ENCODE measurements around the gene DNASE1L2.
"Not testable (repeated sequence)": the region's sequence is repeated elsewhere in the genome, so short reads cannot be mapped to it uniquely, and the experiment has no call there.

The DNASE1L2 gene, protein sequence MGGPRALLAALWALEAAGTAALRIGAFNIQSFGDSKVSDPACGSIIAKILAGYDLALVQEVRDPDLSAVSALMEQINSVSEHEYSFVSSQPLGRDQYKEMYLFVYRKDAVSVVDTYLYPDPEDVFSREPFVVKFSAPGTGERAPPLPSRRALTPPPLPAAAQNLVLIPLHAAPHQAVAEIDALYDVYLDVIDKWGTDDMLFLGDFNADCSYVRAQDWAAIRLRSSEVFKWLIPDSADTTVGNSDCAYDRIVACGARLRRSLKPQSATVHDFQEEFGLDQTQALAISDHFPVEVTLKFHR

GRCh38 chr16:2236337-2237101 is at the start of gene DNASE1L2:
Gene DNASE1L2 (plus strand): TSS chr16:2236444. CDS start chr16:2236817, 373 bp downstream.
- DNase-seq, result no peak

DNA sequence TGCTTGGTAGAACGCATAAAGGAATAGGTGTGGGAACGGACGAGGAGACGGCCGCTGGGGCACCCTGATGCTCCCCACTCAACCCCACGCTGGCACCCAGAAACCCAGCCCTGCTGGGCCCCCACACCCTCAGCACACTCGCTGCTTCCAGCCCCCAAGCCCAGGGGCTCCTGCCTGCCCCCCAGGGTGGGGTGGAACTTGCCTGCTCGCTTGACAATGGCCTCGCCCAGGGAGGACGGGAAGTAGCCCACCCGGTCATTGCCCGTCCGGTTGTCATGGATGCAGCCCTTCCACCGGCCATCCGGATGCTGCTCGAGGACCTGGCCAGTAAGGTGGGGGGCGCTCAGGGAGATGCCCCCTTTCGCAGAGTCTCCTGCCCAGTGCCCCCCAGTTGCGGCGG is 49.7 kb upstream of the DNASE1L2 start:
- no peak for DNase-seq

DNA sequence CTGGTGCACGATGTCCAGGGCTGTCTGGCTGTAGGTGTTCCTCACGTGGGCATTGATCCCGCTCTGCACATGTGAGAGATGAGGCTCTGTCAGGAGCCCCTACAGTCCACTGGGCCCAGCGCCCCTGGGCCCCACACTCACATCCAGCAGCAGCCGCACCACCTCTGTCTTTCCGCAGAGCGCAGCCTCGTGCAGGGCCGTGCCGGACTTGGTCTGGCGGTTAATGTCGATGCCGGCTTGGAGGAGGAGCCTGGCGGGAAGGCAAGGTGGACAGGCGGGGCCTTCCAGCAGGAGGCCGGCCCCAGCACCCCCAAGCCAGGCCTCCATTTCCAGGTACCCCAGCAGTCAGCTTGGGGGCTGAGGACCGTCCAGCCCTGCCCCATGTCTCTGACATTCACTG is 49.0 kb upstream of the DNASE1L2 start:
- DNase-seq, result no peak

DNA sequence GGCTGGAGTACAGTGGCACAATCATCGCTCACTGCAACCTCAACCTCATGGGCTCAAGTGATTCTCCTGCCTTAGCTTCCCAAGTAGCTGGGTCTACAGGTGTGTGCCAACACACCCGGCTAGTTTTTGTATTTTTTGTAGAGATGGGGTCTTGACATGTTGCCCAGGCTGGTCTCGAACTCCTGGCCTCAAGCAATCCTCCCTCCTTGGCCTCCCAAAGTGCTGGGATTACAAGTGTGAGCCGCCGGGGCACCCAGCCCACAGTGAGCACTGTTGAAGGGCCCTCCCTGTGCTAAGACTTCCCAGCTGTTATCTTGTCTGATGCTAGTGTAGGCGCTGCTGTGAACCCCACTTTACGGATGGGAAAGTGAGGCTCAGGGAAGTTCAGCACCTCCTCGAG is 47.8 kb upstream of the DNASE1L2 start:
- no peak for DNase-seq

- no peak for DNase-seq
Observed at GRCh38 chr16:2189252-2189893, 46.9 kb upstream of the DNASE1L2 start.

GRCh38 chr16:2190002-2190658 is 46.1 kb upstream of the DNASE1L2 start:
- no peak for DNase-seq

DNA sequence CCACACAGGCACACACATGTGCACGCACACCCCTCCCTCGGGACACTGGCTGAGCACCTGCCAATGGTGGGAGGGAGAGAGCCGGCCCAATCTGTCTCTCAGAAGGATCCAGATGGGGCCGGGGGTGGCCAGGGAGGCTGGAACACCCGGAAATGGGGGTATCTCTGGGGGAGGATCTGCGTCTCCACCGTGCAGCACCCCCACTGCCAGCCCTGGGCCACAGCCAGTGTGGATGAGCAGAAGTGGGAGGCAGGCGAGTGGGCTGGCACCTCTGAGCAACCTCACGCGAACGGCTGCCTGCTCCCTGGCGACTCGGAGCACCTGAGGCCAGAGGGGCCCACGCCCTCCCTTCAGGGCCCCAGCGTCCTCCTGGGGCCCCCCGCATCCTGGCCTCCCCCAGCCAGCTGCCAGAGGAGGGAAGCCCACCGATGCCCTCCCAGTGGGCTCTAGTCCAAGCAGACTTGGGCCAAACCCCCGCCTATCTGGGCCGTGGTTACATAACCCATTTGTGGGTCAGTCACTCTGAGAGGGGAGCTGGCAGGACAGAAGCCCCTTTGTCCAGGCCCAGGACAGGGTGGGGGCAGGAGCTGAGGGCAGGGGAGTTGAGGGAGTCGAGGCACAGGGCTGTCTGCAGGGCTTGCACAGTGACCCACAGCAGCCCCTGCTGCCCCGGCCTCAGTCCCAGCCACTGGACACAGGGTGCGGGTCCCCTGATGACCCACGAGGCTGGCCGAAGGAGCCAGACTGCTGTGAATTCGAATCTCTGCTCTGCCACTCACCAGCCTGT is 45.4 kb upstream of the DNASE1L2 start:
- no peak for DNase-seq

DNA sequence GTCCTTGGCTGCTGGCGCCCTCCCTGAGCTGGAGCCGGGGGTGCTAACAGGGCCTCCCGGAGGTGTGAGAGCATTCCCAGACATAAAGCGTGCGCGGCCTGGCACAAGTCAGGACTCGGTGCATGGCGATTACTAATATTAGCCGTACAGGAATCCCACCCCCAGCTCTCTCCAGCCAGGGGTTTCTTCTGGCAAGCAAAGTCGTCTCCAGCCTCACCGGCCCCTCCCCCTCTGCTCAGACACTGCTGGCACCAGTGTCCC is 44.9 kb upstream of the DNASE1L2 start:
- DNase-seq, result no peak

- no peak for DNase-seq
Observed at GRCh38 chr16:2194166-2194834, 41.9 kb upstream of the DNASE1L2 start.

- DNase-seq, result peak; percentile 67
Observed at GRCh38 chr16:2194852-2195321, 41.4 kb upstream of the DNASE1L2 start.

GRCh38 chr16:2195322-2196161 is 40.7 kb upstream of the DNASE1L2 start:
- no peak for DNase-seq

DNA sequence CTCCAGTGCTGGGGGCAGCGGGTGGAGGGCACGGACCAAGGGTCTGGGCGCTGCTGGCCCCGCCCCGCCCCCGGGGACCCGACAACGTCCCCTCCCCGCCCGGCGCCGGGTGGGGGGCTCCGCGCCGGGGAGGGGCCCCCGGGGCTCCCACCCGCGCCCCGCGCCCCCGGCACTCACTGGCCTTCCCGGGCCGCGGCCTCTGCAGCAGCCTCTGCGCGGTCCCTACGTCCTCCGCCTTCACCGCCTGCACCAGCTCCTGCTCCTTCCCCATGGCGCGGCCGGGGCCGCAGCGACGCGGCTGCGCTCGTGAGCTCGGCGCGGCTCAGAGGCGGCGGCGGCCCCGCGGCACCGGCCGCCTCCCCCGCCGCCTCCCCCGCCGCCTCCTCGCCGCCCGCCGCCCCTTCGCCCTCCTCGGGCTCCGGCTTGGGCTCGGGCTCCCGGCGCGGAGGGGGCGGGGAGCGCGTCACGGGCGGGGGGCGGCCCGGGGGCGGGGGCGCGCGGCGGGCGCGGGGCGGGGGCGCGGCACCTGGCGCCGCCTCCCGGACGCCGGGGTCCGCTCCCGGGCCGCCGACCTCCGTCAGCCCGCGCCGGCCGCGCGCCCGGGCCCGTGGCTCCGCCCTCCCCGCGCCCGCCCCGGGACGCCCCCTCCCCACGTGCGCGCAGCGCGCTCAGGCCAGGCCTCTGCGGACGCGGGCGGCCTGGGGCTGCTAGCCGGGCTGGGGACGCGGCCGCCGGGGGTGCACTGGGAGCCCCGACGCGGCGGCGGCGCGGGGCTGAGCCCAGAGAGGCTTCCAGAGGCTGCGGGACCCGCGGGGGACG is 39.9 kb upstream of the DNASE1L2 start, which contains the start of gene CASKIN1:
CASKIN1 (minus strand) TSS at position 444 of the 819 bp plus-strand sequence; CDS start at position 271, 173 bp downstream.
- no peak for DNase-seq

DNA sequence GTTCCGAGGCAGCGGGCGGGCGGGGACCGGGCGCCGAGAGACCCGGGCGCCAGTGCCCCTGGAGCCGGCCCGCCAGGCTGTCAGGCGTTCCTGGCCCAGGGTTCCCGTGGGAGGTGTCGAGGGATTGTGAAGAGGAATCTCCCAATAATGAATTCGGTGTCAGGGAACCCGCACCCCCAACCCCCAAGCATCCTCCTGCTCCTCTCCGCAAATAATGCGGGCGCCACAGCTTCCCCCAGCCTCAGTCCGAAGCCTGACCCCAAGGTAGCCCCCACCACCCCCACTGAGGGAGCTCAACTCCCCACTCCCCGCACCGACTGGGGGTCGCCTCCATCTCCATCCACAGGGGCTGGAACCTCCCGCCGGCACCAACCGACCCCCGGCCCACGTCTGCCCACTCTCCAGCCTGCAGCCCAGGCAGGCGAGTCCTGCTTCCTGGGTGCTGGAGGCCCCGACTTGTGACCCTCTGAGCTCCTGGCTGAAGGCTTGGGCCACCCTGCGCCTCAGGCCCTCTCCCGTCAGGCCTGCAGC is 39.2 kb upstream of the DNASE1L2 start:
- DNase-seq, result no peak

GRCh38 chr16:2197765-2198164 is 38.5 kb upstream of the DNASE1L2 start:
- no peak for DNase-seq

GRCh38 chr16:2198283-2198682 is 38.0 kb upstream of the DNASE1L2 start:
- DNase-seq, result no peak

DNA sequence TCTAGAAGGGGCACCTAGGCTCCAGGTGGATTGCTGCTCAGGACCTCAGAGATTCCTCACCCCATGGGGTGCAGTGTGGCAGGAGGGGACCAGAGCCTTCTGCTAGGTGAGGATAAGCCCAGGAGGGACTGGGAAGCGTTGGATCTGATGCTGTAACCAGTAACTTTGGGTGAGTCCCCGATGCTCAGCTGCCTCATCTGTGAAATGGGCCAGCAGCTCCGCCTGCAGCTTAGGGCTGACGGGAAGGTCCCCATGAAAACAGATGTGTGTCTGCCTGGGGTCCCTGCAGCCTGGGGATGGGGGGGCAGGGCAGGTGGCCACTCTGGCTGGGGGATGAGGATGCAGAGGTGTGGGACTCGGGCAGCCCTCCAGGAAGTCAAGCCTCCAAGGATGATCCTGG is 37.1 kb upstream of the DNASE1L2 start:
- DNase-seq, result no peak

- DNase-seq, result no peak
Observed at GRCh38 chr16:2199621-2200139, 36.6 kb upstream of the DNASE1L2 start.

DNA sequence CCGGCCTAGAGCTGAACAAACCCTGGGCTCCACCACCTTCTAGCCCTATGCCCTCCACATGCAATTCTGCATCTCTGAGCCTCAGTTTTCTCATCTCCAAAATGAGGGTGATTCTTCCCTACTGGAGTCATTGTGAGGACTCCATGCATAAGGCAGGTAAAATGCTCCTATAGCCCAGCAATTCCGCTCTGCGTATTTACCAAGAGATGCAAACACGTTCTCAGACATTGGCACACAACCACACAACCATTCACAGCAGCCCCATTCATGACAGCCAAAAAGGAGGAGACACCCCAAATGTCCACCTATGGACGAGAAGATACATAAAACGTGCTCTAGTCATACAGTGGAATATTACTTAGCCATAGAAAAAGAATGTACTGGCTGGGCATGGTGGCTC is 35.9 kb upstream of the DNASE1L2 start:
- no peak for DNase-seq

DNA sequence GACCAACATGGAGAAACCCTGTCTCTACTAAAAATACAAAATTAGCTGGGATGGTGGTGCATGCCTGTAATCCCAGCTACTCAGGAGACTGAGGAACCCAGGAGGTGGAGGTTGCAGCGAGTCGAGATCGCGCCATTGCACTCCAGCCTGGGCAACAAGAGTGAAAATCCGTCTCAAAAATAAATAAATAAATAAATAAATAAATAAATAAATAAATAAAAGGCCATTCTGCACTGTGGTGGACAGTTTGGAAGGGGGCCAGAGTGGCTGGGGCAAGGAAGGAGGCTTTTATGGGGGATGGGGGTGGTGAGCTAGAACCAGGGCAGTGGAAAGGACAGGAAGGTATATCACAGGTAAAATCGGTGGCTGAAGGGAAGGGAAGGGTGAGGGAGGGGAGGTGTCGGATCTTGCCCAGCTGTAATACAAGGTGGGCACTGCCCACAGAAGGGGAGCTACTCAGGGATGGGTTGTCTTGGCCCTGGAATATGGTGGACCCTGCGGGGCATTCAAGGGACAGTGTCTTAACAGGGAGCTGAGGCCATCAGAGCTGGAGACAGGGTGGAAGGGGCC is 33.0 kb upstream of the DNASE1L2 start:
- not testable (repeated sequence) for DNase-seq

Measured in NCI-H187 treated with DMSO at 0.1 percent for 48 hours (cell line).